HUES6 (cell line): ENCODE data around the gene ATP13A3.

ENCODE experiments used
- H3K27ac ChIP-seq: 2 replicates; pipeline ENCODE4 v1.7.0; 2013; ENCODE audit warnings: low read depth, mild to moderate bottlenecking, low read length, inconsistent platforms
- H3K27me3 ChIP-seq: 2 replicates; pipeline ENCODE4 v1.6.1; 2013; ENCODE audit warnings: low read length; ENCODE audit not compliant: control insufficient read depth, insufficient read depth
- H3K36me3 ChIP-seq: 2 replicates; pipeline ENCODE4 v1.6.1; 2013; ENCODE audit warnings: low read length; ENCODE audit not compliant: control insufficient read depth, insufficient read depth
- H3K4me1 ChIP-seq: 2 replicates; pipeline ENCODE4 v1.6.1; 2013; ENCODE audit warnings: low read length; ENCODE audit not compliant: control insufficient read depth, insufficient read depth
- H3K4me3 ChIP-seq: 2 replicates; pipeline ENCODE4 v1.5.1; 2013; ENCODE audit warnings: low read depth, low read length
- H3K9ac ChIP-seq: one replicate; pipeline ENCODE4 v1.6.1; 2013; ENCODE audit warnings: mild to moderate bottlenecking, low read length
- H3K9me3 ChIP-seq: 2 replicates; pipeline ENCODE4 v1.6.1; 2013; ENCODE audit warnings: low read depth, low read length; ENCODE audit not compliant: control insufficient read depth, insufficient read depth

Gene ATP13A3

DNA sequence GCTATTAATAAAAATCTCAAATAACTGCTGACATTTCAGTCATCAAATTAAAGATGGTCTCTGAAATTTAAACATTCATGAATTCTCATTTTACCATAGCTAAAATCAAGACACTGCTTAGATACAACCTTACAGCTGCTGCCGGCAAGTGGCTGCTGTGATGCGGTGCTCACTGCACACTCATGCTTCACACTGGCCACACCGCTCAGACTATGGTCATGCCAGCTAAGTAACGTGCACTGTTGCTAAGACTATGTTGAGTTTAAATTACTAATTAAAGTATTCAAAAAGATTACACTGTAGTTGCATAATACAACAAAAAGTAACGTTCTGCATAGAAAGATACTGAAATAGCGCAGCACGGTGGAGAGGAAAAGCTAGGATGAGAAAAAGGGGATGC, 12.1 kb downstream of the ATP13A3 start:
- no peak overlapping the region for H3K4me3 ChIP-seq

GRCh38 chr3:194472290-194472920, 14.4 kb downstream of the ATP13A3 start:
- Histone ChIP-seq H3K4me1 (peaks cover 12% of the 10 kb centered on the region), H3K27me3 (no peaks in the 10 kb centered on the region), H3K9me3 (no peaks in the 10 kb centered on the region), H3K4me3 (no peak overlapping the region), H3K27ac (no peak overlapping the region), H3K9ac (no peak overlapping the region), H3K36me3 (no peaks in the 10 kb centered on the region)

More for the DNA sequence above, 12.1 kb downstream of the ATP13A3 start:
- H3K27ac ChIP-seq = no peak overlapping the region
- peaks cover 12% of the 10 kb centered on the region for H3K4me1 ChIP-seq
- H3K9ac ChIP-seq = no peak overlapping the region
- peaks cover 9% of the 10 kb centered on the region for H3K36me3 ChIP-seq
- no peaks in the 10 kb centered on the region for H3K9me3 ChIP-seq
- H3K27me3 ChIP-seq = no peaks in the 10 kb centered on the region

DNA sequence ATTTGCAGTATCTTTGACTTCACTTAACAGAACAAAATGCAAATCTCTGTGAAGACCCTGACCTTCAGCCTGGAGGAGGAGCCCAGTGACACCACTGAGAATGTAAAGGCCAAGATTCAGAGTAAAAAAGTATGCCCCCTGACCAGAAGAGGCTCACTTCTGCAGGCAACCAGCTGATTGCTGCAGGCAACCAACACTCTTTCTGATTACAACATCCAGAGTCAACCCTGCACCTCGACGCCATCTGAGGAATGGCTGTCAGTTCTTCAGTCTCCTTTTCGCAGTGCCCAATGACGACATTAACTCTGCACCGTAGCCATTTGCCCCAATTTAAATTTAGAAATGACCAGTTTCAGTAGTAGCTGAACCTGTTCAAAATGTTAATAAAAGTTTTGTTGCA, 14.9 kb downstream of the ATP13A3 start:
- peaks cover 12% of the 10 kb centered on the region for H3K4me1 ChIP-seq
- H3K27ac ChIP-seq = no peak overlapping the region
- H3K9ac ChIP-seq = no peak overlapping the region
- no peak overlapping the region for H3K4me3 ChIP-seq
- H3K36me3 ChIP-seq = no peaks in the 10 kb centered on the region
- H3K9me3 ChIP-seq = no peaks in the 10 kb centered on the region
- no peaks in the 10 kb centered on the region for H3K27me3 ChIP-seq

GRCh38 chr3:194470615-194471014, 16.2 kb downstream of the ATP13A3 start:
- Histone ChIP-seq H3K27ac (no peak overlapping the region), H3K36me3 (no peaks in the 10 kb centered on the region), H3K4me1 (peaks cover 12% of the 10 kb centered on the region)

DNA sequence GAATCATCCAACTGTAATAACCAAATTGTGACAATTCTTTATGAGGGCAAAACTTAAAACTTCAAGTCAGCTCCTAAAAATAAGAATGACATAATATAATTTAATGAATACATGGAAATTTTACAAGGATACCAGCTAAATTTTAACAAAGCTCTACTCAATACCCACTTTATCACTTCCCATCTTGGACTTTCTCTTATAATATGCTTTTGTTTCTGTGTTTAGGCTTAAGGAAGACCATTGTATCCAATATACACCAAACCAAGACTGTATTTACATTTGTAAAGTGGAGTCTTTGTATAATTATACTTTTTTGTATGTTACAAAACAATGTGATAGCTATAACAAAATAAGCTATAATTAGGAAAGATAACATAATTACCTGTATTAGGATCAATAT, 16.8 kb downstream of the ATP13A3 start:
- no peaks in the 10 kb centered on the region for H3K9me3 ChIP-seq
- H3K36me3 ChIP-seq = no peaks in the 10 kb centered on the region
- no peak overlapping the region for H3K27ac ChIP-seq
- no peak overlapping the region for H3K9ac ChIP-seq
- no peak overlapping the region for H3K4me3 ChIP-seq
- H3K27me3 ChIP-seq = no peaks in the 10 kb centered on the region
- peaks cover 12% of the 10 kb centered on the region for H3K4me1 ChIP-seq

More at GRCh38 chr3:194470615-194471014, 16.2 kb downstream of the ATP13A3 start:
- Histone ChIP-seq H3K4me3 (no peak overlapping the region), H3K27me3 (no peaks in the 10 kb centered on the region), H3K9ac (no peak overlapping the region), H3K9me3 (no peaks in the 10 kb centered on the region)

DNA sequence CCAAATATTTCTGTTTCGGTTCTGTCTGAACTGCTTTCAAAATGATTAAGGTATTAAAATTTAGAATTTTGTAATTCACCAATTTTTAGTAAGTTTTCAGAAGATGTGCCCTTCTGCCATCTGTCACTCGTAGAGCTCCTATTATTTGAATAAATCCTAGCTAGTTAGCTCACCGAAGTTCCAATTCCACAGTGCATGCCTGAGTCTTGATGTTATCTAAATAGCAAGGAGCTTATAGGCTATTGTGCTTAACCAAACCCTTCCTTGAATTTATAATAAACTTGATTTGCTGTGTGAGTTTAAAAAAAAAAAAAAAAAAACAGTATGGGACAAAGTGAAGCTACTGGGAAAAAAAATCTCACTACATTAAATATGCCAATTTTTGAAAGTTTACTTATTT, 18.7 kb downstream of the ATP13A3 start:
- Histone ChIP-seq H3K4me1 (peaks cover 8% of the 10 kb centered on the region), H3K9me3 (no peaks in the 10 kb centered on the region), H3K4me3 (no peak overlapping the region), H3K36me3 (no peaks in the 10 kb centered on the region), H3K27me3 (no peaks in the 10 kb centered on the region), H3K9ac (no peak overlapping the region), H3K27ac (no peak overlapping the region)

DNA sequence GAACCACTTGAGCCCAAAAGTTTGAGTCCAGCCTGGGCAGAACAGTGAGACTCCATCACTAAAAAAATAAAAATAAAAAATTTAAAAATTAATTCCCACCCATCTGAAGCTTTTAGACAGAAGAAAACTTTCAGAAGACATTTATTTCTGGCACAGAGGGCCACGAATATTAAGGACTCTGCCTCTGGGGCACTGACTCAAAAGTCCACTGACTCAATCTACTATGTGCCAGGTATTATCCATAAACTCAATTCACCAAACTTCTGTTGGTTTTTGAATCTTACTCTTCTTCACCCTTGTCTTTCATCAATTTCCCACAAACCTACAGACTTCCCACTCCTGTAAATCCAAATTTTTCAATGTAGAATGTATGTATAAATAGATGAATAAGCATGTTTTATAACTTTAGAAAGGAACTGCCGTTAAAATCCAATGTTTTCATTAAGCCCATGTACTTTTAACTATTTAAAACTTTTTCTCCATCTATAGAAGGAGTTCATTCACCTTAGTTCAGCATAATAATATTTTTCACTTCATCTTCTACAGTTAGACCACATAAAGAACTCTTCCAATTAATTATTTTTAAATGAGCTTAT, 19.9 kb downstream of the ATP13A3 start:
- Histone ChIP-seq H3K9me3 (no peaks in the 10 kb centered on the region), H3K27ac (no peak overlapping the region), H3K9ac (no peak overlapping the region), H3K4me3 (no peak overlapping the region), H3K27me3 (no peaks in the 10 kb centered on the region), H3K4me1 (peaks cover 3% of the 10 kb centered on the region), H3K36me3 (peaks cover 7% of the 10 kb centered on the region)

- peaks cover 7% of the 10 kb centered on the region for H3K36me3 ChIP-seq
- no peak overlapping the region for H3K27ac ChIP-seq
- no peak overlapping the region for H3K4me3 ChIP-seq
Observed at GRCh38 chr3:194465920-194466570, 20.8 kb downstream of the ATP13A3 start.

DNA sequence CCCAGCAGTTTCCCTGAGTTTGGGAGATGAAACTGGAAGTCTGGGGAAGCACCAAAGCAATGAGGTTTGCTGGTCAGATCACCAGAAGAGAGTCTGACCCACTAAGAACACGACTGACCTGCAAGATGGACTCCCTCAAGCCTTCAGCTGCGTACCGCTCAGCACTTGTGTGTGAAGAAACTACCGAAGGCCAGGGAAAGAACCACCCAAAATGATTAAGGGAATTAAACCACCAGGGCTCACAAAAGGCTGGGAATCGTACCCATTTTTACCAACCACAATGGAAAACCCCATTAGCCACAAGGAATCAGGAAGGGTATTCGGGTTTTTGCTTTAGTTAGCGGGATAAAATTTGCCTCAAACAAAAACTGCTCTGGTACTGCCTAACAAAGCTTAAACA, 21.6 kb downstream of the ATP13A3 start:
- Histone ChIP-seq H3K9ac (no peak overlapping the region), H3K36me3 (peaks cover 12% of the 10 kb centered on the region), H3K9me3 (no peaks in the 10 kb centered on the region), H3K27me3 (no peaks in the 10 kb centered on the region), H3K4me3 (no peak overlapping the region), H3K4me1 (no peaks in the 10 kb centered on the region), H3K27ac (no peak overlapping the region)

More at GRCh38 chr3:194465920-194466570, 20.8 kb downstream of the ATP13A3 start:
- Histone ChIP-seq H3K27me3 (no peaks in the 10 kb centered on the region), H3K4me1 (no peaks in the 10 kb centered on the region), H3K9me3 (no peaks in the 10 kb centered on the region), H3K9ac (no peak overlapping the region)

DNA sequence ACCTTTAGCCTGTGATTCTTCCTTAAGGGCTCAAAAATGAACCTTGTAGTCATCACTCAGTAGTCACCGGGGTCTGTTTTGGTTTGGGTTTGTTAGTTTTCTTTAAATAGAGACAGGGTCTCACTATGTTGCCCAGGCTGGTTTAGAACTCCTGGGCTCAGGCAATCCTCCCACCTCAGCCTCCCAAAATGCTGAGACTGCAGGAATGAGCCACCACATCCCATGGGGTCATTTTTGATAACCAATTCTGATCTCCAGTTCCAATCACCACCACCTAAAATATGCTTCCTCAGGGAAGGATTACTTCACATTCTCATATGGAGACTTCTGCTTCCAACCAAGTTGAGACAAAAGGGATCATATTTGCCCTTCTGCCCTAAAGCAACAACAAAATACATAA, 22.1 kb downstream of the ATP13A3 start:
- Histone ChIP-seq H3K9ac (no peak overlapping the region), H3K27me3 (no peaks in the 10 kb centered on the region), H3K36me3 (peaks cover 18% of the 10 kb centered on the region), H3K9me3 (no peaks in the 10 kb centered on the region), H3K4me1 (no peaks in the 10 kb centered on the region), H3K4me3 (no peak overlapping the region), H3K27ac (no peak overlapping the region)

- Histone ChIP-seq H3K4me3 (no peak overlapping the region), H3K9ac (no peak overlapping the region), H3K4me1 (no peaks in the 10 kb centered on the region), H3K9me3 (no peaks in the 10 kb centered on the region), H3K27me3 (no peaks in the 10 kb centered on the region), H3K36me3 (peaks cover 31% of the 10 kb centered on the region), H3K27ac (no peak overlapping the region)
Observed at GRCh38 chr3:194462936-194463335, 23.9 kb downstream of the ATP13A3 start.
